ENCODE measurements around the gene KDM4F.

KDM4F gene

DNA sequence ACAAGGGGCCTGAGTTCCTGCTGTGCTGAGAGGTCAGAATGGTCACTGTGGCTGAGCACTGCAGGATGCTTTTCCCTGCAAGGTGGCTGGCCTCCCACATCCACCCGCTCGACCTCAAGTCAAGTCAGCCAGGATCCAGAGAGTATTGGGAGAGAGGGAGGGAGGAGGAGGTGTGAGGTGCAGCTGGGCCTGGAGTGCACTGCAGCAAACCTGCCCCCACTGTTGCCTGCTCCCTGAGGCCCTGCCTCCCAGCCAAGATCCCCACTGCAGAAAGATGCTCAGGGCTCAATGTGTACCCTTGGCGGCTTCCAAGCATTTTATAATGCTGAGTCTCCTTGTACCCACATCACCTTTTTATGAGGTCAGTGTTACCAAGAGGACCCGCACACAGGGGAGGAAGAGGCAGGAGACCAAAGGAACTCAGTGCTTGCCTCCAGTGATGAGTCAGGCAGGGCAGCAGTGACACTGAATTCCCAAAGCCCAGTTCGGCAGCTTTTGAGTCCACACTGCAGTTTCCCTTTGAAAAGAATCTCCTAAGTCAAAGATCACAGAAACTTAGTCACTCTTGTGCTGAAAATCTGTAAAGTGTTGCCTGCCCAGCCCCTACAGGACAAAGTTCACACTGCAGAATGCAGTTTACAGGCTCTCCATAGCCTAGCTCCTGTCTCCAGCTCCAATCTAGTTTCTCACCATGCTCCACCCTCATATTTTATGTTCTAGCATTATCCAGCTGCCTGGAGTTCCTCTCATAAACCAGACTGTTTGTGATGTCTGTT lies 43.5 kb downstream of the KDM4F start:
- no peak for DNase-seq

DNA sequence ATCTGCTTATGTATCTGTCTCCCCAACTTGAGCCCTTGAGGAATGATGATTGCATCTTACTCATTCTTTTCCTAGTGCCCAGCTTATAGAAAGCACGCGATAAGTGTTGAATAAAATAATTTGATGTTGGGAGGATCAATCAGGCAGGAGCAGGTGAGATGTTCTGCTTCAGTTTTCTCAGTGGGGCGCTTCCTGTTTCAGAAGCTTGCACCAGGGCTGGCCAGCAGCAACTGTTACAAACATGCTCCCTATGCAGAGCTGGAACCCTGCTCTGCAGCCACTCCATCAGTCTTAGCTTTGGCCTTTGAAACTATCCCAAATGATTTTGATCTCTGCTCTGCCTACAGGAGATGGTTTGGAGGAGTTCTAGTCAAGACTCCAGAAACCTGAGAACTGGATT lies 44.3 kb downstream of the KDM4F start:
- no peak for DNase-seq

DNA sequence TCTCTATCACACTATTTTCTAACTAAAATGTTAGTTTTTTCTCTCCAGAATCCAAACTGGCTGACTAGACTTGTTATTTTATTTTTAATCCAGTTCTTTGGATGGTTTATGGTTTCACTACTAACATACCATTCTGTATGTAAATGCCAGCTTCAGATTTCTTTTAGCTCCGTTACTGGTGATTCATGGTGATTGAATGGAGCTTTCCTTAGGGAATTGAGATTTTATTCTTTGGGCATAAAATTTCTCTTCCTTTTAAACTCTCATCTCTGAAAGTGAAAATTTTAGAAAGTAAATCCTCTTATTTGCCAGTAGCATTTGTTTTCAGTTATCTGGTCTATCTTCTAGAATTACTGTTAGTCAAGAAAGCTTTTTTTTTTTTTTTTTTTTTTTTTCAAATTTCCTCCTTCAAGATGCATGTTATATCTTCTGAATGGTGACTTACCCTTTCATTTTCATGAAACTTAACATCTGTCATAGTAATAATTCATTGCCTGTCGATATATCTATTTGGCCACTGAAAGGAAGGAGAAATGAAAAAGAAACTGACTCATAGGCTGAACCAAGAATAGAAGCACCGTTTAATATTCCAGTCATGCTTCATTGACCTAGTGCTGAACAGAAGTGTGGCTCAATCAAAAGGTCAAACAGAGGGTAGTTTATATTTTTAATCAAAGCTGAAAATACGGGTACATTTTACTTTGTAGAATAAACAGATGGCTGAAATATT lies 46.8 kb downstream of the KDM4F start:
- no peak for DNase-seq

DNA sequence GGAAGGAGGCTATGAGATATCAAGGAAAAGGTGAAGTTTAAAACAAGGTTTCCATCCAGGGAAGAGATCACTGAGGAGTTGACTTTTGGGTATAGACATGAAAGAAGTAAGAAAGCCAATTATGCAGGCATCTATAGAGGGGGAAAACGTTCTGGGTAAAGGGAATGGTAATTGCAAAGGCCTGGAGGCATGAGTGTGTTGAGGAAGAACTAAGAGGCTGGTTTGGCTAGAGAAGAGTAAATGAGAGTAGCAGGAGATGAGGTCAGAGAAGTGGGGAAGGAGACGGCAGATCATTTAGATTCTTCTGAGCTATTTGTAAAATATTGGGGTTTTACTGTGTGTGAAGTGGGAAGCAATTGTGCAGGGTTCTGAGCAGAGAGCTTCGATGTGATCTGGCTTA lies 48.0 kb downstream of the KDM4F start:
- DNase-seq, result no peak

DNA sequence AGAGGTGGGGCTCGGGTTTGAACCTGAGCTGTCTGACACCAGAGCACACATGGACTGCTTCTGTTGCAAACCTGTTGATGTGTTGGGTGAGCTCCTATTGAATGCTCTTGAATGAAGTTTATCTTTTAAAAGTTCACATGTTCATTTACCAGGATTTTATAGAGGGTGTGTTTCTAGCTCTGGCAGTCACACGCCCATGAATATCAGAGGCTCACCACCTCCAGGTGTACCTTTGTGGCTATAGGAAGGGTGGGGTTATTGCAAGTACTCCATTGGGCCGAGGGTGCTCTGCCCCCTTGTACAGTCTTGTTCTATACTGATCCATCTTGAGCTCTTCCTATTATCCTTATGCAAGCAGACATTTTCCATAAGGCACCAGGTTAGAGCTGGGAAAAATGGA lies 49.6 kb downstream of the KDM4F start:
- DNase-seq, result no peak

DNA sequence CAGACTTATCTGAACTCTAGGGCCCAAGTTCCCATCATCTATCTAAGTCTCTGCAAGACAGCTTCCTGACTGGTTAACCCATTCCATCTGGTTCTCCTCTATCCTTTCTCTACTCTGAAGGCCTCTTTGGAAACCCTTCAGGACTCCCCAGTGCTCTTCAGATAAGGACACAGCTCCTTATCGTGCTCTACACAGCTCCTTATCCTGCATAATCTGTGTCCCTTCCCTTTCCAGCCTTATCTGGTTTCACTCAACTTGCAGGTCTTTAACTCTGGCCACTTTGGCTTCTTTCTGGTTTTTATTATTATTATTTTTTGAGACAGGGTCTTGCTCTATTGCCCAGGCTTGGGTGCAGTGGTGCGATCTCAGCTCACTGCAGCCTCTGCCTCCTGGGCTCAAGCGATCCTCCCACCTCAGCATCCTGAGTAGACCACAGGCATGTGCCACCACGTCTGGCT lies 51.0 kb downstream of the KDM4F start:
- no peak for DNase-seq
